Left lung (tissue), 10 donors: ENCODE measurements around the gene HDAC3. TPM values are rescaled to one million over a fixed set of nuclear protein-coding genes. Genes with fewer than 3 reads are reported as not detected.

ENCODE experiments used
- ATAC-seq: fragments of 200-7000 bp; cut with Tn5 transposase; one replicate; pipeline ENCODE4 v1.9.1; 2020; ENCODE audit warnings: moderate library complexity
- DNase-seq, 4 donors: peaks; one replicate each; pipeline ENCODE4 v3.0.0-alpha.2; 2013 to 2020
- H3K27ac ChIP-seq, 2 donors: fragments of 200-600 bp; sonication (generic) in 1 of 2; one replicate each; pipeline versions ENCODE4 v1.5.0 to v1.8.0; 2020 to 2021
- H3K27me3 ChIP-seq, 2 donors: fragments of 200-600 bp; sonication (generic) in 1 of 2; one replicate each; pipeline versions ENCODE4 v1.5.0 to v1.8.0; 2020 to 2021
- H3K36me3 ChIP-seq, 2 donors: fragments of 200-600 bp; sonication (generic) in 1 of 2; one replicate each; pipeline versions ENCODE4 v1.5.0 to v1.8.0; 2020 to 2021
- H3K4me1 ChIP-seq, 2 donors: fragments of 200-600 bp; one replicate each; pipeline ENCODE4 v1.8.0; 2021
- H3K4me3 ChIP-seq, 2 donors: fragments of 200-600 bp; sonication (generic) in 1 of 2; one replicate each; pipeline versions ENCODE4 v1.5.0 to v1.8.0; 2020 to 2021; ENCODE audit warnings: mild to moderate bottlenecking in 1 of 2
- H3K9me3 ChIP-seq, 2 donors: fragments of 200-600 bp; sonication (generic) in 1 of 2; one replicate each; pipeline versions ENCODE4 v1.5.0 to v1.8.0; 2020 to 2021
- intact Hi-C, 2 donors: fragments of 100-400 bp; cut with DNase I; formaldehyde crosslinking; loops; one replicate each; pipeline versions ENCODE4 v1.11.2 to v1.14.2; 2022
- polyA plus RNA-seq, 6 donors: library from polyadenylated mRNA; unstranded; fragments of 120-200 nt; gene quantifications; one replicate each; pipeline ENCODE4 v1.2.1, GENCODE V29; 2013; ENCODE audit not compliant: insufficient read length in 6 of 6
- total RNA-seq, 2 donors: library from RNA; stranded (reverse); fragmentation: NEBNext Ultra II Directional; extraction: Animal tissue kit (Norgen Biotek cat#: 25700); gene quantifications; one replicate each; pipeline ENCODE4 v1.2.1, GENCODE V29; 2021
- TF ChIP-seq, protein P1 (sequence below), 2 donors: fragments of 200-600 bp; sonication (generic) in 1 of 2; IDR thresholded peaks; one replicate each; pipeline versions ENCODE4 v1.5.0 to v1.8.0; 2021; ENCODE audit warnings: antibody characterized with exemption in 2 of 2
- donor health status: DM: no; HTN: yes; CAD: no.
- donor health status: DM: no; HTN: no; CAD: no.

The HDAC3 gene
- total and polyA plus RNA-seq, 8 donors = 41.2 to 120 (median 112) TPM

DNA sequence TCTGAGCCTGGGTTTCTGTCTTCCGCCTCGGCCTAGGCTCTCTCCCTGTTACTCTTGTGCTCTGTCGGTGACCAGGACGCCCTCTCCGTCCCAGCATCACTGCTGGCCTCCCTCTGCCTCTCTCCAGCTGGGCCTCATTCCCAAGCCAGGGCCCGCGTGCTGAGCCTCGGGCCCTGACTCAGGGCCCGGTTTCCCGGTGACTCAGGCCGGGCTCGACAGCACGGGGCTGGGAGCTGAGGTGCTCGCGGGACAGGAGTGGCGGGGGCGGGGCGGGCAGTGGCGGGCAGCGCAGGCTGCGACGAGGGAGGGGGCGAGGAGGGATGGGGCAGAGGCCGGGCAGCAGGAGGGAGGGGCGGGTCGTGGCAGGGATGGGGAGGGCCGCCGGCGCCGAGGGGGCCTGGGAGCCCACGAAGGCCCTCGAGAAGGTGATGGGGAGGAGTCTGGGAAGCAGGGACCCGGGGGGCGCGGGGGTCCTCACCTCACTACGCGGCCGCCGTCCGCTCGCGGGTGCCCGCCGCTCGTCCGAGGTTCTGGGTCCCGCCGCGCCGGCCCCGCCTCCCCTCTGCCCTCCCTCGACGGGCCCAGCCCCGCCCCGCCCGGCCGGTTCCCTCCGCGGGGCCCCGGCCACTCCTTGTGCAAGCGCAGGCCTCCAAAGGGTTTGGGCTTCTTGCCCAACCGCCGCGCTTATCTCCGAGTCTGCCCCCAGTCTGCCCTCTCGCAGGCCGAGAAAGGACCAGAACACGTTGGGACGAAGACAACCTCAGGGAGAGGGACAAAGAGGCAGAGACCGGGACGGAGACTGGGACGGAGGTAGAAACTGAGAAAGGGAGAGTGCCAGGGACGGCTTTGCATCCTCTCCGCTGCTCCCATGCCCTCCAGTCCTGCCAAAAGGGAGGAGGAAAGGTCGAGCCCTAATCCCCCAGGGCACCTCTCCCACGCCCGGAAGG lies 45.3 kb upstream of the HDAC3 start, which contains the start of gene ARAP3:
Gene ARAP3, minus strand, starts transcription at position 536 of the 947 bp plus-strand sequence. CDS start 1,744 bp downstream, outside the sequence.
- peak within 1 kb of the TSS; percentile 46 to 60 for H3K4me3 ChIP-seq
- H3K36me3 ChIP-seq = peaks cover 0 to 15% of the 10 kb centered on the region in 2 donors
- ATAC-seq (peak; percentile 96), DNase-seq (peak; percentile 79 to 99 (median 91))
- no peaks in the 10 kb centered on the region for H3K27me3 ChIP-seq
- intact Hi-C loops = no loop called here
- H3K4me1 ChIP-seq = peaks cover 3 to 49% of the 10 kb centered on the region in 2 donors
- no peaks in the 10 kb centered on the region for H3K9me3 ChIP-seq
- H3K27ac ChIP-seq = peak within 1 kb of the TSS; percentile 85 to 94
- TF ChIP-seq, protein P1, sequence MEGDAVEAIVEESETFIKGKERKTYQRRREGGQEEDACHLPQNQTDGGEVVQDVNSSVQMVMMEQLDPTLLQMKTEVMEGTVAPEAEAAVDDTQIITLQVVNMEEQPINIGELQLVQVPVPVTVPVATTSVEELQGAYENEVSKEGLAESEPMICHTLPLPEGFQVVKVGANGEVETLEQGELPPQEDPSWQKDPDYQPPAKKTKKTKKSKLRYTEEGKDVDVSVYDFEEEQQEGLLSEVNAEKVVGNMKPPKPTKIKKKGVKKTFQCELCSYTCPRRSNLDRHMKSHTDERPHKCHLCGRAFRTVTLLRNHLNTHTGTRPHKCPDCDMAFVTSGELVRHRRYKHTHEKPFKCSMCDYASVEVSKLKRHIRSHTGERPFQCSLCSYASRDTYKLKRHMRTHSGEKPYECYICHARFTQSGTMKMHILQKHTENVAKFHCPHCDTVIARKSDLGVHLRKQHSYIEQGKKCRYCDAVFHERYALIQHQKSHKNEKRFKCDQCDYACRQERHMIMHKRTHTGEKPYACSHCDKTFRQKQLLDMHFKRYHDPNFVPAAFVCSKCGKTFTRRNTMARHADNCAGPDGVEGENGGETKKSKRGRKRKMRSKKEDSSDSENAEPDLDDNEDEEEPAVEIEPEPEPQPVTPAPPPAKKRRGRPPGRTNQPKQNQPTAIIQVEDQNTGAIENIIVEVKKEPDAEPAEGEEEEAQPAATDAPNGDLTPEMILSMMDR (IDR thresholded peaks at IDR 0.05) = no peak

DNA sequence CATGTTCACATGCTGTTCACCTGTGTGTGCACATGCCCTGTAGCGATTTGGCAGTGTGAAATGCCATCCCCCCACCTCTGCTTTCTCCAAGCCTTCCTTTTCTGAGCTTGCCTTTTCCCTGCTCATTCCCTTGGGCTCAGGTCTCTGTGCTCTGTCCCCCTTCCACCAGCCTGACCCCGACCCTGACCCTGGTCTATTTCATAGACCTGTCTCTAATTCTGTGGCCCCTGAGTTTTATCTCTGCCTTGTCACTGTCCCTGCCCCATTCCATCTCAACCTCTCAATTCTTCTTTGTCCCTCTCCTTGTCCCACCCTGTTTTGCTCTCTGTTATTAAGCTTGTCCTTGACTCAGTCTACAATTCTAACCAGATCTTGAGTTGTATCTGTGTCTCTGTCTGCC lies 44.6 kb upstream of the HDAC3 start:
- Histone ChIP-seq H3K9me3 (no peaks in the 10 kb centered on the region), H3K4me1 (peaks cover 3 to 49% of the 10 kb centered on the region in 2 donors), H3K36me3 (peaks cover 0 to 15% of the 10 kb centered on the region in 2 donors), H3K27ac (peak overlapping the region; percentile 85 to 94), H3K27me3 (no peaks in the 10 kb centered on the region), H3K4me3 (peak overlapping the region; percentile 46 to 60)
- ATAC-seq (no peak), DNase-seq (no peak)
- intact Hi-C loops = no loop called here
- TF ChIP-seq, protein P1 (IDR thresholded peaks at IDR 0.05) = no peak

DNA sequence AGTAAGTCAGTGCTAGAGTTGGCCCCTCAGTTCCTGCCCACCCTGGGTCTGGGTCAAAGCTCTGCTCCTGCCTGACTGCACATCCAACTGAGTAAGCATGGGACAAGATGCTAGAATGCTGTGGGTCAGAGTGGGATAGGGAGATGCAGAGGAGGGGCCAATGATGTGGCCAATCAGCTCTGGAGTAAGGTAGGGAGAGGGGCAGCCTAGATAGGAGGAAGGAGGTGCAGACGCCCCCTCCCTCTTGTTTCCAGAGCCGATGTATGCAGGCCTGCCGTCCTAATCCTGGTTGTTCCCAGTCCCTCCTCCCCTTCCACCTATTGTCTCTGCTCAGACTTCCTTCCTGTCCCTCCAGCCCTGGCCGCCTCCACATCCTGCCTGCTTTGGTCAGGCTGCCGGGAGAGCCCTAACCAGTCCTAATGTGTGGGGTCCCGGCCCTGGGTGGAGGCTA lies 44.1 kb upstream of the HDAC3 start:
- peak overlapping the region; percentile 85 to 94 for H3K27ac ChIP-seq
- peaks cover 3 to 49% of the 10 kb centered on the region in 2 donors for H3K4me1 ChIP-seq
- peaks cover 0 to 15% of the 10 kb centered on the region in 2 donors for H3K36me3 ChIP-seq
- peak; percentile 6 for ATAC-seq
- peak overlapping the region in 1 of 2 donors; percentile 60 for H3K4me3 ChIP-seq
- H3K27me3 ChIP-seq = no peaks in the 10 kb centered on the region
- TF ChIP-seq, protein P1 (IDR thresholded peaks at IDR 0.05) = no peak
- no peaks in the 10 kb centered on the region for H3K9me3 ChIP-seq
- intact Hi-C loops = no loop called here
- peak in 2 of 4 donors; percentile 52 to 59 for DNase-seq

DNA sequence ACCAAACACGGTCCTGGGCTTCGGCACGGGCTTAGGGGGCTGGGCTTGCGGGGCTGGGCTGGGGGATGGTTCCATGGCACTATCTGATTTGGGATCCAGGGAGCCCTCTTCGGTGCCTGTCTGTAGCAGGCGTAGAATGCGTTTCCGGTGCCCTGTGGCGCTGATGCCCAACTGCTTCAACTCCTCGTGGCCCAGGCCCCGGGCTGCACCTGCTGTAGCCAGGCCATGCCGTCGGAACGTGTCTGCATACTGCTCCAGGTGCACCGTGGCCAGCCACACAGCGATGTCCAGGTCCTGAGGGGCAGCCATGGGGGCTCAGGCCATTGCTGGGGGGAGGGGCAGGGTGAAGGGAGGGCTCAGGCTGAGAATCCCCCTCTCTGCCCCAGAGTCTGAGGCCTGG lies 43.5 kb upstream of the HDAC3 start:
- intact Hi-C loops = no loop called here
- peaks cover 0 to 15% of the 10 kb centered on the region in 2 donors for H3K36me3 ChIP-seq
- H3K9me3 ChIP-seq = no peaks in the 10 kb centered on the region
- peaks cover 3 to 49% of the 10 kb centered on the region in 2 donors for H3K4me1 ChIP-seq
- no peak for ATAC-seq
- no peak for DNase-seq
- peak overlapping the region in 1 of 2 donors; percentile 60 for H3K4me3 ChIP-seq
- H3K27ac ChIP-seq = peak overlapping the region; percentile 2 to 94
- H3K27me3 ChIP-seq = no peaks in the 10 kb centered on the region
- TF ChIP-seq, protein P1 (IDR thresholded peaks at IDR 0.05) = no peak

DNA sequence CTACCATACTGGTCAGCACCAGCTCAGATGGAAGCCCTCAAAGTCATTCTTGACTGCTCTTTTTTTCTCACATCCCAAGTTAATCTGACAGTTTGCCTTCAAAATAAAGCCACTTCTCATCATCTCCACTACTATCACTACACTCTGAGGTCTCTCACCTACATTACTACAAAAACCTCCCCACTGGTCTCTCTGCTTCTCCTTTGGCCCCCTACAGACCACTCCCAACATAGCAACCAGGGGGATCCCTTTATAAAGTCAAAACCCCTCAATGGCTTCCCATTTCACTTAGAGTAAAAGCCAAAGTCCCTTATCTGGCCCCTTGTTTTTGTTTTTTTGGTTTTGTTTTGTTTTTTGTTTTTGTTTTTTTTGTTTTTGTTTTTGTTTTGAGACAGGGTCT lies 40.8 kb upstream of the HDAC3 start:
- Histone ChIP-seq H3K27me3 (no peaks in the 10 kb centered on the region), H3K36me3 (peaks cover 0 to 35% of the 10 kb centered on the region in 2 donors), H3K9me3 (no peaks in the 10 kb centered on the region), H3K4me1 (peaks cover under 1 to 32% of the 10 kb centered on the region in 2 donors), H3K4me3 (no peak overlapping the region), H3K27ac (no peak overlapping the region)
- ATAC-seq = no peak
- TF ChIP-seq, protein P1 (IDR thresholded peaks at IDR 0.05) = no peak
- intact Hi-C loops = no loop called here
- DNase-seq = no peak
